GM18951 (cell line): Measurements from ENCODE around the gene PLOD3.

Source experiments
- POLR2A ChIP-seq: IDR thresholded peaks from 4 replicates; pipeline ENCODE4 v1.6.1; 2011; ENCODE audit warnings: mild to moderate bottlenecking; ENCODE audit not compliant: insufficient read length, insufficient read depth; ENCODE audit errors: extremely low read depth
- in situ Hi-C: fragments of 300-500 bp; cut with MboI; formaldehyde crosslinking; loops from one replicate; pipeline ENCODE4 v1.12.0; 2022; ENCODE audit warnings: low sequenced_read_pairs, mixed read lengths, inconsistent platforms; ENCODE audit not compliant: unreplicated experiment

Gene PLOD3

DNA sequence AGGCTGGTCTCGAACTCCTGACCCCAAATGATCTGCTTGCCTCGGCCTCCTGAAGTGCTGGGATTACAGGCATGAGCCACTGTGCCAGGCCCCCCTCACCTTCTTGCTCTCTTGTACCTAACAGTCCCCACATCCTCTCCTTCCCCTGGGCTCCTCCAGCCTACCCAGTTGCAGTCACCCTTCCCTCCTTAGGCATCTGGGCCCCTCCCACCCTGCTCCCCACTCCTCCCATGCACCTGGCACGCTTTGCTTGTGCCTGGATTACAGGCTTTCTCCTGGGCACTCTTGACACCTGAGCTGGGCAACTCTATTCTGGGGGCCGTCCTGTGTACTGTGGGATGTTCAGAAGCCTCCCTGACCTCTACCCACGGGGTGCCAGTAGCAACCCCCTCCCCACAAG lies 17.3 kb upstream of the PLOD3 start:
- no peak for TF ChIP-seq POLR2A
- in situ Hi-C loops, result no loop called here

DNA sequence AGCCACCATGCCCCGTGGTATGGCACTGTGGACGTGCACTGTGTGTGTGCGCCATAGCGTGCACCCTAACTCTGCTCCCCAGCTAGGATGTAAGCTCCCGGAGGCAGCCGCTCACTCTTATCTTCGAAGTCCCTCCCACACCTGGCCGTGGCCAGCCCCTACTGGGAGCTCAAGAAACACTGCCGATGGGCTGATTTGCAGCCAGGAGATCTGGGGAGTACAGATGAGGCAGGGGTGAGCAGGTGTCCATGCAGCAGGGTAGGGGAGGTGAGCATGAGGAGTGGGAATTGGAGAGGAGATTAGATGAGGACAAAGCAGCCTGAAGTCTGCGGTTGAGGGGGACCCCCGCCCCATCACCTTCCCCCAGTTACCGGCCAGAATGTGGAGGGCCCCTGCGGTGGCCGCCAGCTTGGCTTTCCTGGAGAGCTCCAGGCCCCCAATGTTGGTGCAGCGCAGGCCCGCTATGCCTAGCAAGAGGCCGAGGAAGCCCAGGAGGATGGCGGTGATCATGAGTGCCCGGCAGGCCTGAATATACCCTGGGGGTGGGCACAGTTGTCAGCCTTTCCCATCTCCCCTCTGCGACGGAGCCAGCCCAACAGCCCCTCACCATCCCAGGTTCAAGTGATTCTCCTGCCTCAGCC lies 16.6 kb upstream of the PLOD3 start:
- TF ChIP-seq POLR2A, result no peak
- in situ Hi-C loops, result no loop called here

DNA sequence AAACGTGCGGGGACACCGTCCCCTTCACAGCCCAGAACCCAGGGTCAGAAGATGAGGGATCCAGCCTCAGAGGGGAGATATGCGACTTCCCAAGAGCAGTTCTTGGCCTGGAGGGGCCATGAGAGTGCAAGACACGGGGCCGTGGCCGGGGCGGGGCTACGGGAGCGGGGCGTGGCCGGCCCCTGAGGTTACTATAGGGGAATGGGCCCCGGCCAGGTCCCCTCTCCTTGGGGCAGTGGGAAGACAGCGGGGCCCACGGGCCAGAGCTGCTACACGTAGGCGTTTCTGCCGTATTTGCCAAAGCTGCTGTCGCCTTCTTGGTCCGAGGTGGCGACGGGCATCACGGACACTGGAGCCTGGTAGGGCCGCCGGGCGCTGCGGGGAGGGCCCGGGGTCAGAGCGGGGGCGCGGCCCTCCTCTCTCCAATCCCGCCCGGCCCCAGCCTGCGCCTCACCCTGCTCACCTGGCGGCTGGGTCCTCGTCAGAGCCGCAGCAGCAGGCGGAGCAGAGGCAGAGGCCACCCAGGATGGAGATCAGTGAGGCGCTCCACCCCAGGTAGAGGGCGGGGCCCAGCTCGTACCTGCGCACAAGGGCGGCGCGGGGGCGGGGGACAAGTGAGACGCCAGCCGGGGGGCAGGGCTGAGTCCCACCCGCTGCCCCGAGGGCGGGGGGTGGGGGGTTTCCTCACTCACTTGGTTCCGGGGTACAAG lies 14.9 kb upstream of the PLOD3 start:
- in situ Hi-C loops, result no loop called here

DNA sequence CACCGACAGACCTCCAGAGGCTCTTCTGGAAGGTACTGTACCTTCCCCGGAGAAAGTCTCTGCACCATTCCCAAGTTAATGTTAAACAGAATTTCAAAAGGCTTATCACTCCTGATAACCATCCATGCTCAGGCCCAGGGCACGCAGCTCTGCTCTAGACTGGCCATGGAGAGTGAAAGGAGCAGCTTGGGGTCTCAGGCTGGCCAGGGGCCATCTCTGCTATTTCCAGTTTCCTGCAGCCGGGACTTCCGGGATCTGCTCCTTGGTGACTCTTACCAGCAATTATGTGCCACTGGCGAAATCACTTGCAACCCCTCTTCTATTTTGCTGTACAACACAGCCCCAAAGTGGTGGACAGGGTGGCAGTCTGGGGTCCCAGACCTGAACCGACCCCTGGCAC lies 14.3 kb upstream of the PLOD3 start:
- in situ Hi-C loops, result no loop called here
- TF ChIP-seq POLR2A, result no peak

More for the DNA sequence above, 14.9 kb upstream of the PLOD3 start:
- no peak for TF ChIP-seq POLR2A

DNA sequence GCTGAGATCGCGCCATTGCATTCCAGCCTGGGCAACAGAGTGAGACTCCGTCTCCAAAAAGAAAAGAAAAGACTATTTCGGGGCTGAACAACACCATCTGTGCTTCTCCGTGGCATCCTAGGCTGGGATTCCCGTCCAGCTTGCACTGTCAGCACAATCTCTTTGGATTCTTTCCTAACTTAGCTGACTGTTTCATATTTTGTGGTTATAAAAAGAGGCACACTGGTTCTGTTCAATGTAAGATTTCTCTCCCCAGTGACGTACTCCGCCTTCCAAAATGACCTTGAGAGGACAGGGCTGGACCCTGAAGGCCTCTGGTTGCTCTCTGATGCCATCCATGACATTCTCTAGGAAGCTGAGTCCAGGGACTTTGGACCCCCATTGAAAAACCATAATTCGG lies 9.3 kb upstream of the PLOD3 start:
- no peak for TF ChIP-seq POLR2A
- in situ Hi-C loops, result no loop called here

DNA sequence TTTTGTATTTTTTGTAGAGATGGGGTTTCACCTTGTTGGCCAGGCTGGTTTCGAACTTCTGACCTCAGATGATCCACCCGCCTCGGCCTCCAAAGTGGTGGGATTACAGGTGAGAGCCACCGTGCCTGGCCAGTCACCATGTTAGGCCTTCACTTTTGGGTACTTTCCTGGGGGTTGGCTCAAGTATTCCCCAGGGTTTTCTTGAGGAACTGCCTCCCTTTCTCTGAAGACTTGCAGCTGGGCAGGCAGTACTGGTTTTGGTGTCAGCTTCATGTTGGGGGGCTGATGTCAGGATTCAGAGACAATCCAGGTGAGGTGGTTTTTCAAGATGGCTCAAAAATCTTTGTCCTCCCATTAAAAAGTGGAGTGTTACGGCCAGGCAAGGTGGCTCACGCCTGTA lies 8.3 kb upstream of the PLOD3 start:
- no peak for TF ChIP-seq POLR2A
- in situ Hi-C loops, result no loop called here

DNA sequence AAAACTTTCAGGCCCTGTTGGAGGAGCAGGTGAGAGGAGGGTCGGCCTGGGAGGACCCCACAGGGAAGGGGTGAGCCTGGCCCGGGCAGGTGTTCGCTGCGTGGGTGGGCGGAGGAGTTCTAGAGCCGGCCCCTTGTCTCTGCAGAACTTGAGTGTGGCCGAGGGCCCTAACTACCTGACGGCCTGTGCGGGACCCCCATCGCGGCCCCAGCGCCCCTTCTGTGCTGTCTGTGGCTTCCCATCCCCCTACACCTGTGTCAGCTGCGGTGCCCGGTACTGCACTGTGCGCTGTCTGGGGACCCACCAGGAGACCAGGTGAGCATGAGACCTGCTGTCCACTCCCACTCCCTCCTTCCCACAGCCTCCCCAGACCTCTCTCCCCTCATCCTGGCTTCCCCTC lies 6.1 kb upstream of the PLOD3 start:
- no peak for TF ChIP-seq POLR2A
- in situ Hi-C loops, result no loop called here

DNA sequence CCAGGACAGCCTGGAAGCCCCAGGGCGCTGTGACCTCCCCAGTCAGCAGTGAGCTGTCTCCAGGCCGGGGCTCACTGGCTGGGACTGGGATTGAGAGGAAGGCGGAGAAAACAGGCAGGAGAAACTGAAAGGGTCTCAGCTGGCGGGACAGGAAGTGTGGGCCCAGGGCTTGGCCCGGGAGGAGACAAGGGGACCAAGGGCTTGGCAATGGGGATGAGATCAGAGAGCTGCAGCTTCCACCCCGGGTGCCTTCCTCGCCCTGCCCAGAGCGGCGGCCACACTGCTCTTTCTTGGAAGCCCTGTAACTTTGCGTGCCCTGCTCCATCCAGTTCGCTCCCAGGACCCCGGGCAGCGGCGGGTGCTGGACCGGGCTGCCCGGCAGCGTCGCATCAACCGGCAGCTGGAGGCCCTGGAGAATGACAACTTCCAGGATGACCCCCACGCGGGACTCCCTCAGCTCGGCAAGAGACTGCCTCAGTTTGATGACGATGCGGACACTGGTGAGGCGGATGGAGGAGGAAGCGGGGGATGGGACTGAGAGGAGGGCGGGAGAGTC lies 5.0 kb upstream of the PLOD3 start:
- no peak for TF ChIP-seq POLR2A
- in situ Hi-C loops, result no loop called here

DNA sequence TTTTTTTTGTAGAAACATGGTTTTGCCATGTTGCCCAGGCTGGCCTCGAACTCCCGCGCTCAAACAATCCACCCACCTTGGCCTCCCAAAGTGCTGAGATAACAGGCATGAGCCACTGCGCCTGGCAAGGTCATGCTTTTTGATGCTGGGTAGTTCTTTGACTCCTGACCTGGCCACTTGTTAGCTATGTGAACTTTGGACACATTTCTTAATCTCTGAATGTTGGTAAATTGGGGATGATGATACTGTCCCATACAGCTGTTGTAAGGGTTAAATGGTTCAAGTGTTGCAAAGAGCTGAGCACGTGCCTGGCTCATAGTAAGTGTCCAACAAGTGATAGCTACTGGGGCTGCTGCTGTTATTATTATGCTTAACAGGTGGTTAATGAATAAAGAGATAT lies 2.9 kb upstream of the PLOD3 start:
- in situ Hi-C loops, result no loop called here
- no peak for TF ChIP-seq POLR2A

DNA sequence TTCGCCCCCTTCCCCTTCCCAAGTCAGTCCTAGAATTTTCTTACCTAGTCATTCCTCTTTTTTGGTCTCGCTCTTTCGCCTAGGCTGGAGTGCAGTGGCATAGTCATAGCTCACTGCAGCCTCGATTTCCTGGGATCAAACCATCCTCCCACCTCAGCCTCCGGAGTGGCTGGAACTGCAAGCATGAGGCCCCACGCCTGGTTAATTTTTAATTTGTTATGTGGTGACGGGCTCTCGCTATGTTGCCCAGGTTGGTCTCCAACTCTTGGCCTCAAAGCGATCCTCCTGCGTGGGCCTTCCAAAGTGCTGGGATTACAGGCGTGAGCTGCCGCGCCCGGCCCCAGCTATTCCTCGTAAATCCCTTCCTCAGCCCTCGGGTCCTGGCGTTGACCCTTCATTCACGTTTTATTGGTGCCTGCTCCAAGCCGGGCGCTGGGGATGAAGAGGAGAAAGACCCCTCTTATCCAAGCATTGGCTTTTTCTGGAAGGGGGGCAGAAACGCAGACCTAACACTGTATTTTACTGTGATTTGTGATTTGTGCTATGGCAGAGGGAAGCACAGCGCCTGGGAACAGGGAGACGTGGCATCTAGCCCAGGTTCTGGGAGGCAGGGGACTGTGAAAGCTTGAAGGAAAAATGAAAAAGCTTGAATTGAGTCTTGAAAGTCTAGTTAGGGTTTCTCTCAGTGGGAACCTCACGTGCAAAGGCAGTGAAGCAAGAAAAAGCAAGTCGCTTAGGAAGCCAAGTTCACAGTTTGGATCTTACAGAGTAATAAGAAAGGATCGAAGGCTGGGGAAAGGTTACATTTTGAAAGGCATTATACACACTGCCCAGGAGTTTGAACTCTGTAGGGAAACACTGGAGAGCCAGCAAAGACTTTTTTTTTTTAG lies 1.1 kb upstream of the PLOD3 start:
- no peak for TF ChIP-seq POLR2A
- in situ Hi-C loops, result no loop called here

DNA sequence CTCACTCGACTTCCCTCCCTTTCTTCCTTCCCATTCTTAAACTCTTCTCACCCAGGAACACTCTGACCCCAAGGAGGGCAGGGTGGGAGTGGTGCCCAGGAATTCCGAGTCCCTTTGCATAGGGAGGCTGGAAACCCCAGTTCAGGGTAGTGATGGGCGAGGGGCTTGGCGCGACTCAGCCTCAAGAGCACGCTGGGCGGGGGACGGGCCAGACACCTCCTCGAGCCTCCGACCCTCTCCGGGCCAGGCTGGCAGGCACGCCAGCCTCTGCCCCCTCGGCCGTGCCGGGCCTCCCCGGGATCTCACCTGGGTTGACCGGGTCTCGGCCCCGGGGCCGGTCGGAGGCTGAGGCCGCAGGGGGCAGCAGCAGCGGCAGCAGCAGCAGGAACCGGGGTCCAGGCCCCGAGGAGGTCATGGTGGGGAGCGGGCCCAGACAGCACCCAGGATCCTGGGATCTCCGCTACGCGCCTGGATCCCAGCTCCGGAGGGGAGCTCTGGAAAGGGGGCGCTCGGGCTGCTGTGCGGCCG lies 457 bp downstream of the PLOD3 start:
- in situ Hi-C loops, result no loop called here
- TF ChIP-seq POLR2A, result no peak

DNA sequence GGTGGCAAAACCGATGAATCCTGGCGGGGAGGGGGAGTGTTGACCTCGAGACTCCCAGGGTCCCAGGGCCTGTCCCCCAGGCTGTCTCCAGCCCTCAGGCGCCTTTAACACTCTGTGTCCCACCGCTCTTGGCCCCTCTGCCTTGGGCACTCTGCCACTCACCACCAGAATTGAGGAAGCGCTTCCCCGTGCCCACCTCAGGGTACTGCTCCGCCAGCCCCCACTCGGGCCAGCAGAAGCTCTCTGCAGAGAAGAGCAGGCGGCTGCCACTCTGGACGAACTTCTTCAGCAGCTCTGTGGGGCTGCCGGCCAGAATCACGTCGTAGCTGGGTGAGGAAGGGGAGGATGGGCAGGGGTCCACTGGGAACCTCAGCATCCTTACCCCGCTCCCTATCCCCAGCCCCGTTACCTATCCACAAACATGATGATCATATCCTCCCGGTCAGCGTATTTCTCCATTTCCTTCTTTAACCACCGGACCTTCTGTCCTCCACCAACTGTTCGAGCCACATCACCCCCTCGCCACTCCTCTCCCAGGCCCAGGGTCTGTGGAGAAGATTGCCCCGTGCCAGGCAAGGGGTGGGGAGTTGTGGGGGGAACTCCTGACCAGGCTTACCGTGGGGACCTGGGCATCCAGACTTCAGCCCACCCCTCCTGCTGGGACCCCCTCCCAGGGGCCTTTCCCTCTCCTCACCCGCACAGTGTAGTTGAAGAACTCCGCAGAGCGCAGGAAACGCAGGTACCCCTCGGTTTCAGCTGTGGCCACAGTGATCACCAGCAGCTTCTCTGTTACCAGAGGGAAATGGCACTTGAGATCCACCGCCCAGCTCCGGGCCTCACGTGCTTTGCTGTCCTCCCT lies 1.2 kb downstream of the PLOD3 start:
- in situ Hi-C loops, result no loop called here
- no peak for TF ChIP-seq POLR2A
